GM20000 (cell line): ENCODE data around the gene CFAP299.

Source experiments
- DNase-seq: peaks from one replicate; pipeline ENCODE4 v3.0.0; 2012; ENCODE audit warnings: low spot score
- CTCF ChIP-seq: IDR thresholded peaks from 2 replicates; pipeline ENCODE4 v1.5.1; 2012; ENCODE audit warnings: mild to moderate bottlenecking, control low read depth; ENCODE audit errors: extremely low read depth, missing control alignments

Gene CFAP299

GRCh38 chr4:80709082-80709869, 373.7 kb downstream of the CFAP299 start:
- DNase-seq = no peak

GRCh38 chr4:80710748-80711451, 375.4 kb downstream of the CFAP299 start:
- no peak for DNase-seq
- no peak for TF ChIP-seq CTCF

More at GRCh38 chr4:80709082-80709869, 373.7 kb downstream of the CFAP299 start:
- TF ChIP-seq CTCF = no peak

GRCh38 chr4:80711956-80712355, 376.4 kb downstream of the CFAP299 start:
- no peak for DNase-seq
- TF ChIP-seq CTCF = no peak

GRCh38 chr4:80713409-80713808, 377.9 kb downstream of the CFAP299 start:
- no peak for TF ChIP-seq CTCF
- DNase-seq = no peak

- DNase-seq = no peak
- no peak for TF ChIP-seq CTCF
Observed at GRCh38 chr4:80717204-80717603, 381.7 kb downstream of the CFAP299 start.

- TF ChIP-seq CTCF = no peak
- DNase-seq = no peak
Observed at GRCh38 chr4:80726471-80726870, 390.9 kb downstream of the CFAP299 start.

GRCh38 chr4:80730158-80730557, 394.6 kb downstream of the CFAP299 start:
- no peak for TF ChIP-seq CTCF
- DNase-seq = no peak
